B cell (primary cell): Measurements from ENCODE around the gene KRT35.

Source experiments
- CTCF ChIP-seq: fragments of 200-600 bp; IDR thresholded peaks from one replicate; pipeline ENCODE4 v1.8.0; 2022; ENCODE audit warnings: antibody characterized with exemption, mild to moderate bottlenecking
- EZH2 ChIP-seq: IDR thresholded peaks from 2 replicates; pipeline ENCODE4 v1.6.1; 2012; ENCODE audit warnings: borderline replicate concordance, low read depth, mild to moderate bottlenecking, moderate library complexity, low read length; ENCODE audit not compliant: insufficient read depth, poor library complexity, severe bottlenecking

- no peak for TF ChIP-seq CTCF
- no peak for TF ChIP-seq EZH2
Observed at GRCh38 chr17:41521574-41522261, 40.8 kb upstream of the KRT35 start.
